HG03575 (cell line): ENCODE measurements around the gene ATL1.

Experiments
- ATAC-seq: cut with Tn5 transposase; IDR thresholded peaks from one replicate; pipeline ENCODE4 v1.9.1; 2021; ENCODE audit not compliant: unreplicated experiment, insufficient number of reproducible peaks, low FRiP score; ENCODE audit errors: extremely low read depth

The ATL1 gene

DNA sequence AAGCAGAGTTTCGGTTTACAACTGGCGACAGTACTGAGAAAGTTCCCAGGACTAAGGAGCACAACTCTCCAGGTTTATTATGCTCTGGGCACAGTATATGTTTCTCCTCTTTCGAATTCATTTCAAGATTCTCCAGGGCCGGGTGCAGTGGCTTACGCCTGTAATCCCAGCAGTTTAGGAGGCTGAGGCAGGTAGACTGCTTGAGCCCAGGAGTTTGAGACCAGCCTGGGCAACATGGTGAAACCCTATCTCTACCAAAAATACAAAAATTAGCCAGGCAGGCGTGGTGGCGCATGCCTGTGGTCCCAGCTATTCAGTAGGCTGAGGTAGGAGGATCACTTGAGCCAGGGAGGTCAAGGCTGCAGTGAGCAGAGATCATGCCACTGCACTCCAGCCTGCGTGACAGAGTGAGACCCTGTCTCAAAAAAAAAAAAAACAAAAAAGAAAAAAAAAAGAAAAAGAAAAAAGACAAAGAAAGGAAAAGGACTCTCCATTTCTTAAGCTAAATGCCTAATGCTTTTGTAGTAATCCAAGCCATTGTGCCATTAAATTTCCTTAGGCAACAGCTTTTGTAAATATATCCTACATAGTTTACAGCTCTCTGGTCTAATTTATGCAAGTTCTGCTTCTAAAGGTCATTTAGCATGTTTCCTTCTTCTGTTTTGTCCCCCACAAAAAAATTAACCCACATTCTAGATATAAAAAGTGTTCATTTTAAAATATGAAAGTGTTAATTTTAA is 34.8 kb downstream of the ATL1 start:
- ATAC-seq, result no peak

DNA sequence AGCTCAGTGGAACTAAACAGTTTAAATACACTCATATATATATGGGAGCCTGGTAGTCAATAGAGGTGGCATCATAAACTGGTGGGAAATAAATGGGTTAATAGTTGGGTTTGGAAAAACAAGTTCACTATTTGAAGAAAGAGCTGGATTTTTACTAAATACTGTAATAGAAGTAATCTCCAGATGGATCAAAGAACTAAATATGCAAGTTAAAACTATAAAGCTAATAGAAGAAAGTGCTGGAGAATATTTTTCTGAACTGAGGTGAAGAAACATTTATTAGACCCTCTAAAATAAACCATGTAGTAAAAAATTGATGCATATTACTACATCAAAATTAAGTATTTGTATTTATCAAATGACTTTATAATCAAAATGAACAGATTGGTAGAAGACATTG is 38.8 kb downstream of the ATL1 start:
- no peak for ATAC-seq

DNA sequence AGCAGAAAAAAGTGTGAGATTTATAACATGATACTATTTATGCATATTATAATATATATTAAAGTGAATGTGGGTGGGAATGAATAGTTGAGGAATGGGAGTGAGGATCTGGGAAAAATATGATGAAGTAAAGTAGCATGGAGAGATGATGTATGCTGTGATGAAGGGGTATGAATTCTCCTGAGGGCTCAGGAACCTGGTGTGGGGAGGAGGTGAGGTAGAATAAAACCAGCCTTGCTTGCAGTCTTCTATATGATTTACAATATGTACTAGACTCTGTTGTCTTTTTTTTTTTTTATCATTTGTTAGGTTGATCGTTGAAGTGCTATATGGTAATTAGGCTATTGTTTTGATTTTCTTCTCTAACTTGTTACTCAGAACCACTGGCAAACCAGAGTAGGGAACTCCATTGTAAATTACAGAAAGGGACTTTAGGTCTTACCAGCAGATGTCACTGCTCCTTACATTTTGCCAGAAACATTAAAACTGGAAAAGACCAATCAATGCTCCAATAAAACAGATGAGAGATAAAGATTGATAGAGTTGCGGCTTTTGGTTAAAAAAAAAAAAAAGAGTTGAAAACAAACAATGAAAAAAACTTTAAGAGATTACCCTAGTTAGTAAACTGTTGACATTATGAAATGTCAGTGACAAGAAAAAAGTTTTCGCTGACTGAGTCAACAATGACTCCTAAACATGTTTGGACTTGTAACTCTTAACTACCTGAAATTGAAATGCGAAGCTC is 39.9 kb downstream of the ATL1 start:
- no peak for ATAC-seq

DNA sequence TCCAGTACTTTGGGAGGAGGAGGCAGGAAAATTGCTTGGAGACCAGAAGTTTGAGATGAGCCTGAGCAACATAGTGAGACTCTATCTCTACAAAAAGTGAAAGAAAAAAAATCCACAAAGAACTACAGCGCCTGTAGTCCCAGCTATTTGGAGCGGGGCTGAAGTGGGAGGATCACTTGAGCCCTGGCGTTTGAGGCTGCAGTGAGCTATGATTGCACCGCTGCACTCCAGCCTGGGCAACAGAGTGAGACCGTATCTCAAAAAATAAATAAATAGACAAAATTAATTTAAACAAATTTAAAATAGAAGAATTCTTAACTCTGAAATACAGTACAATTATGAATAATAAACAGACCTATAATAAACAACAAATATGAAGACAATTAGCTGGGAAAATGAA is 40.9 kb downstream of the ATL1 start:
- ATAC-seq, result no peak

DNA sequence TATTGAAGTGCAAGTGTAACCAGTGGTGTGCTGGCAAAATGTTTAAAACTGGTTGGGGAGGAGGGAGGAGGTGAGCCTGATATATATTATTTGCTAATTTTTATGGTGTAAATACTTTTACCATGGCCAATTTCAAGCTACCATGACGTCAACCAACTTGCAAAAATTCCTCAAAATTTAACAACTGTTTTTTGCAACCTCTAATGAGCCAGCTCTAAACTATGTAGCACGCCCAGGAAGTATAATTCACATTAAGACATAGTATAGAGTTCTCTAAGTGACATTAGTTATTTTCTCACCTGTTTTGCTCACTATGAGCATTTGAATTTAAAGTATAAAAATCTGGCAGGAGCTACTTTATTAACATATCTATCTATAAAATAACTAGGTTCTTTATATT is 41.4 kb downstream of the ATL1 start:
- no peak for ATAC-seq

DNA sequence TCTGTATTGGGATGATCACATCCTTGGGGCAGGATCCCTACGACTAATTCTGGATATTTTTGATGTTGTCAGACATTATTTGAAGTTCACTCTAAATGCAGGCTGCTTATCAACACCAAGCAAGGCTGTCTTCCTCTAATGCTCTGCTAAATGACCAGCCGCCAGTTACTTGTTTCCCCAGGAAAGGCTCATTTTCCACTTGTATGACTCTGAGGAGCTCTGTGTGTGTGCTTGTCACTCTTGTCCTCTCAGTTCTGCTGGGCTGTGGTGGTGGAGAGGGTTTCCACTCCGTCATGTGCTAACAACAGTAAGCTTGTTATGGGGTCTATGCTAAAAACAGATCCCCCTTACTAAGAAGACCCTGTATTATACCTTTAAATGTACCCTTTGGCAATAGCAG is 42.1 kb downstream of the ATL1 start:
- ATAC-seq, result no peak

DNA sequence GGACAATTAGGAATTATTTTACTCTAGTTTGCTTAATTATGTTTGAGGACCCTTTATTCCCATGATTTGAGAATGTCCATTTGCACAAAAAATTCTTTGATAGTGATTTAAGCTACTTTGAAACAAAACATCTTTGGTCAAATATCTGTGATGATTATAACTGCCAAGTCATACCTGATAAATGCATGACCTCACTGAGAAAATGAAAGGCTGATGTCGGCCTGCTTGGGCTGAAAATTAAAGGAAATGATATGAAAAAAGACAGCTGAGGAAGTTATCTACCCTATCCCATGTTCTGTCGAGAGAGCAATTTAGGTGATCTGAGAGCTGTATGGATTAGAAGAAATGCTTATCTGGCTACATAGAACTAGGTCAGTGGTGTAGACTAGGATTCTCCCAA is 43.6 kb downstream of the ATL1 start:
- ATAC-seq, result no peak

DNA sequence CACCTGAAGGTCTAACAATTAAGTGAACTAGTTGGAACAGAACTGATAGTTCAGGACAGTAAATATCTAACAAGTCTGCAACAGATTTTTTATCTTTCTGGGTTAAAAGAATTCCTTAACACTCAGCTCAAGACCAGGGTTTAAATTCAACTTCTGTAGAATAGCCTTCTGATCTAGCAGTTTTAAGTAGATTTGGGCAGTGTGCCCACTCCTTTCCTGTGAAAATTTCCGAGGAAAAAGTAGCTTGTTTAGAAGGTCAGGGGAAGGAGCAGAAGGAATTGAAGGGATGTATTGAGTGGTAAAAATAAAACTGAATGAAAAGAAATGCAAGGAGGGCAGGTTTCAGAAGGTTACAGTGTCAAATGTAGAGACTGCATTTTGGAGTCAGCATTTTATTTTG is 45.8 kb downstream of the ATL1 start:
- ATAC-seq, result no peak

DNA sequence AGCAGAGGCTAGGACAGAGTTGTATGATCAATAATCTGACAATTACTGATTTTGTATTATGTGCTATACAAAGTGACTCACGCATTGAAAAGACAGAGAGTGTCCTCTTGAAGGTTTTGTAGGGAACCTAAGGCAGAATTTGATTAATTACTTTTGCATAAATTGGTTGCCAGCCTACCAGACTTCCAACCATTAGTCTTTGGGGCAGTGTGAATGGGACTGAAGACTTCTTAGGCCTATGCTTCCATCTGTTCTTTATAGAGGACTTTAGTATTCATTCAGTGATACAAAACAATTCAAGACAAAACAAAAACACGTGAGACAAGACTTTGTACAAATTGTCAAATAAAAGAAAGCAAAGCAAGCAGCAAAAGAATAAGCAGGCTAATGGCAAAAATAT is 46.5 kb downstream of the ATL1 start:
- ATAC-seq, result no peak

DNA sequence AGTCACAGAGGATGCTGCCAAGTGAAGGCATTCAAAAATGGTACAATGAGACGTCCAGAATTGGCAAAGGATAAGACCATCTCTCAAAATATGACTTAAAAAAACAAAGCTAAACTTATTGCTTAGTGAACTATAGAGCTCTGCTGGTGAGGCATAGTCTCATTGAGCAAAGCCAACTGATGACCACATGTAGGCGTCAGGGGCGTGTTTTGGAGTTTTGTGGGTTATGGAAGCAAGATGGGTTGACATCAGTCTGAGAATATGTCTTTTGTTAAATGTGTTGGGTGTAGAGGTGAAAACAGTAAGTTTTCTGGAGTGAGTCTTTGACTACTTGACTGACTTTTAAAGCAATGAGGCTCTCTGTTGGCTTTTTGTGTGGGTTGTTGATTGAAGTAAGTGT is 47.2 kb downstream of the ATL1 start:
- ATAC-seq, result no peak

DNA sequence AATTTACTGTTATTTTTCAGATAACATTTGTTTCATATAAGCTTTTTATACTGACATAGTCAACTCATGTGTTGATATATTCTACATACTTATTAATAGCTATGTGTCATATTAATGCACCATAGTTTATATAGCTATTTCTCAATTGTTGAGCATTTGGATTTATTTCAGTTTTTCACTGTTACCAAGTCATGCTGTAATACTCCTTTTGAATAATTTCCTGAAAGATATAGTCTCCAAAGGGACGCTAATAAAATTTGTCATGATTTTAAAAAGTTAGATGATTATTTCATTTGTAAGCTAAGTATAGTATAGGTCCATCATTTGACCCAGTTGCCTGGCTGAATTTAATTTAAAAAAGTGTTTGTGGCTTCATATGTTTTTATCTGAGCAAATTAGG is 47.8 kb downstream of the ATL1 start:
- ATAC-seq, result no peak

DNA sequence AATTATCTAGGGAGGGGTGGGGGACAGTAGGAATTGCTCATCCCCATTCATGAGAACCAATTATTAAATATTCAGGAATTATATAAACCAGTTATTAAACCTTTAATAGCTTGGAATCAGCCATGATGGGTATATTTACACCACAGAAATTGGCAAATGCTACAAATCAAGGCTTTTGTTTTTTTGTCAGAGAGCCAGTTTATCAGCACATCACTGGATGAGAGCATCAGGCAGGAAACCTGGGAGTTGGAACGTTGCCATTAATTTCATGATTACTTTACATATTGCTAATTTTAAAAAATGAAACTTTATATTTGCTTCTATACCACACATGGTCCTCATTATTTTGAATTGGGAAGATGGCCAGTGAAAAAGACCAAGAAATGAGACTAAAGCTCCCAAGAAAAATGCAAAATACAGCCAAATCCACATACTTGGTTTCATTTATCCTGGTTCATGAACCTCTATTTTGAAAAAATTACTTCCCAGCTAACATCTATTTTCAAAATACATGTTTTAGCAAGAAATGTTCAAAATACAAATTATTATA is 48.4 kb downstream of the ATL1 start:
- no peak for ATAC-seq

DNA sequence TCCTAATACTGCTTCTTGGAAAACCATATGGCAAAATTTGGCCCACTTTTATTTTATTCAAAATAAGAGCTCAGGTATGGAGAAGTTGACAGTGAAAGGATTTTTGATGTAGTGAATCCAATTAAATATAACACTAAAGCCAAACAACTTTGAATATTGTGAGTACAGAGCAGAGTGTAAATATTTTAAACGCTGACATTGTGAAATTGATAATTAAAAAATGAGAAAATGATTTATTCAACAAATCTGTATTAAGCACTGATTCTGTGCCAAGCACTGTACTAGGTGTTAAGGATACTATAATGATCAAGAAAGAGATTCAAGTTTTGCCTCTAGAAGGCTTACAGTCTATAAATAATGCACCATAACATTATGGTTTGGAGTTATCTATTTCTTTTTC is 50.5 kb downstream of the ATL1 start:
- ATAC-seq, result no peak

DNA sequence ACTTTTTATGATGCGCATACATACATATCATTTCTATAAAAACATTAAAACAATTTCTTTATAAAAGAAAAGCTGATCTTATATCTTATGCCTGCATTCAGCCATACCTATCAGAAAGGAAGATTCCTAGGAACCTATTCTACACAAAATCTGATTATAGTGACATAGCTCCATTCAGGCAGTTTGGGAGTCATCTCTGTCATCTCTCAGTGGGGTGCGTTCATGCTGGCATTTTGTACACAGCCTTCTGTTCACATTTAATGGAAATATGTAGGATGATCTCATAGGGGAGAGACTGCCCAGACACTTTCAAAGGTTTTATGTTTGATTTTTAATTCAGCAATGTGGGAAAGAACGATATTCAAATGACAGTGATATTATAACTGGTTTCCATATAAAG is 52.9 kb downstream of the ATL1 start:
- no peak for ATAC-seq

DNA sequence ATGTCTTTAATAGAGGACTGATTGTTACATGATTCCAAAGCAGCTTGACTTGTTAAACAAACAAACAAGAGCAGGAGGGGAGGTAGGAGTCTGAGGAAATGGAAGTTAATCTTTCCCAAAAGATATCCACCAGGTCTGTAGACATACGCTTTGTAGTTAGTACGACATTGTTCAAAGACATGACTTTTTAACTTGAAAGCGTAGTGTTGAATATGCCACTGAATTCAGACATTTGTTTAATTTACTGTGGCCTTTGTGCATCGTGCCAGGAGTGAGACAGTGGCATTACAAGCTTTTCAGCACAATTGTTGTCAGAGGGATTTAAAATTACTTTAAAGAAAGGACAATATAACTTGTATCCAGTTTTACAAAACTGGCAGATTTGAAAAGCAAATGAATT is 55.1 kb downstream of the ATL1 start:
- no peak for ATAC-seq

DNA sequence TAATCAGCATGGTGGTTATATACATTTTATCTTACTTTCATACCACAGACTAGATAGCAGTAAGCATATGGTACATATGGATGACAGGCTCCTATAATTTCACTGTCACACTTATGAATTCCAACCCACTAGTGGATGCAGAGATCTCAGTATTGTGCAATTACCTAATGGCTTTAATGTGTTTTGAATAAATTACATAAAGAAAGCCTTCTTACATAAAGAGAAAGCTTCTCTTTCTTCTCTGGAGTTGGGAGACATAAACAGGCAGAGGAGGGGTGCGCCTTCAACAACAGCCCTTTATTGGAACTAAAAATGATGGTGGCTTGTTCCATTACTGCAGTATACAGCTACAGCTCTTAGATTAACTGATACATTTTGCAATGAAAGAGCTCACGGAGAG is 55.6 kb downstream of the ATL1 start:
- no peak for ATAC-seq

DNA sequence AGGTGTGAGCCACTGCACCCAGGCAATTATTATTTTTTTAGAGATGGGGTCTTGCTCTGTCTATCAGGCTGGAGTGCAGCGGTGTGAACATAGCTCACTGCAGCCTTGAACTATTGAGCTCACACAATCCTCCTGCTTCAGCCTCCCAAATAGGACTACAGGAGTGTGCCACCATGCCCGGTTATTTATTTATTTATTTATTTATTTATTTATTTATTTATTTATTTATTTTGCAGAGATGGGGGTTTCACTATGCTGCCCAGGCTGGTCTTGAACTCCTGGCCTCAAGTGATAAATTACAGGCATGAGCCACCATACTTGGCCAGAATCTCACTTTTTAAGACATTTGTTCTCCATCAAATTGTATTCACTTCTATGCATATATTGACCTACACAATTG is 56.3 kb downstream of the ATL1 start:
- ATAC-seq, result no peak

DNA sequence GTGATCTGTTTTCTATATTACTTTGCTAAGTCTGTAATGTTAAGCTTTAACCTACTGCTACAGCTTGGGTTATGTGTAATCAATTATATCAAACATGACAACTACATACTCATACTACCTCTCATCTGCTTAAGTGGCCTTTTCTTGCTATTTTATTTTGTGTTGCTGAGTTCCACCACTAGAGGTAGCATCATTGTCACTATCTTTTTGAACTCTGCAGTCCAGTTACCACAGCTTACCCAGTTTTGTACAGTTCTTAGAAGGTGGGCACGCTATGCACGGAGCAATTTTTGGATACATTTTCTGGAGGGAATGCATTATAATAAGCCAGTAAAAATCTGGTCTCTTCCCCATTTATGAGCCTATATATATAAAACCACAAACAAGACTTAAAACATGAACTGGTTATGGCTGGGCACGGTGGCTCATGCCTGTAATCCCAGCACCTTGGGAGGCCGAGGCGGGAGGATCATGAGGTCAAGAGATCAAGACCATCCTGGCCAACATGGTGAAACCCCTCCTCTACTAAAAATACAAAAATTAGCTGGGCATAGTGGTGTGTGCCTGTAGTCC is 59.7 kb downstream of the ATL1 start:
- no peak for ATAC-seq

DNA sequence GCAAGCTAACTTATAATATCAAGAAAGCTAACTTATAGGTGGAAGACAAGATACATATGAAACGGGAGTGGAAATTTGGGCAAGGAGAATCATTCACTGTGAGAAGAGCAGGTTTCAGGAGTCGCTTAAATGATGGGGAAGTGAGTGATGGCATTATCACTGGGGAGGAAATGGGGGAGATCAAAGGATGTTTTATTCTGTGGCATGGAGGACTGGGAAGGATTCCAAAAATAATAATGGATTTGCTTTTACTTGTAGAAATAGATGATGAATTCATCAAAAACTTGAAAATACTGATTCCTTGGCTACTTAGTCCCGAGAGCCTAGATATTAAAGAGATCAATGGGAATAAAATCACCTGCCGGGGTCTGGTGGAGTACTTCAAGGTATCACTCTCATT is 60.4 kb downstream of the ATL1 start:
- ATAC-seq, result no peak

DNA sequence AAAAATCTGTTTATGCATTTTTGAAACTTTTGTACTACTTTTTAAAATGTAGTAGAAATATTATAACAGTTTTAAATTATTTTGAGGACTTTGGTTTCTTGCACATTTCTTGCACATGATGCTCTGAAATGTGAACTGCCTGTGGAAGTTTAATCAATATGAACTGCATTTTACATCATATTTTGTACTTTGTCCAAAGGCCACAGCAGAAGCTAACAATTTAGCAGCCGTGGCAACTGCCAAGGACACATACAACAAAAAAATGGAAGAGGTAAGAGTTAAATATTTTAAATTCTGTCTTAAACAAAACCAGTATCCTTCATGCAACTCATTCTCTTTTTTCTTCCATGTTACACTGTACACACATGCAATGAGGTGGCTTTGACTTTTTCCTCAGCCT is 63.0 kb downstream of the ATL1 start:
- no peak for ATAC-seq
